K562 (cell line): Measurements from ENCODE around the gene TMEFF2. TPM values are rescaled to one million over a fixed set of nuclear protein-coding genes. Genes with fewer than 3 reads are reported as not detected.

Source experiments
- ATAC-seq: fragments of 200-7000 bp; cut with Tn5 transposase; 3 replicates; pipeline ENCODE4 v1.9.1; 2020; ENCODE audit warnings: moderate library complexity
- BruUV-seq: library from RNA; stranded (reverse); fragments of 400-500 nt; replicated peaks from 2 replicates; lab custom pipeline; 2021; lab: Mats Ljungman, UMichigan
- CTCF ChIA-PET: fragments of 300-600 bp; formaldehyde crosslinking; extraction: SDS; loops from one replicate; lab custom pipeline; 2021; ENCODE audit warnings: low intra/inter-chr PET ratio; lab: Yijun Ruan, JAX
- POLR2A ChIA-PET: fragments of 300-600, 350-650 bp; sonication (Branson Sonifier 250); formaldehyde crosslinking; extraction: SDS; loops from one replicate; lab custom pipeline; 2021; ENCODE audit warnings: antibody characterized with exemption, inconsistent platforms; lab: Yijun Ruan, JAX
- DNase-seq, 4 experiments: peaks; one replicate each; pipeline versions ENCODE4 v3.0.0 to v3.0.0-alpha.2; 2011 to 2018; ENCODE audit warnings: low spot score in 3 of 4, mixed read lengths in 3 of 4; ENCODE audit errors: extremely low read depth in 1 of 4
- FAIRE-seq: peaks from 2 replicates; lab custom pipeline; 2011; peaks lifted over from hg19 to GRCh38; lab: Jason Lieb, UNC
- H2AFZ ChIP-seq: 2 replicates; pipeline ENCODE4 v1.6.0; 2011; ENCODE audit warnings: low read depth, low read length, control low read depth, inconsistent platforms
- H3K27ac ChIP-seq: fragments of 200-600 bp; 3 replicates; pipeline ENCODE4 v1.8.0; 2011; ENCODE audit warnings: low read depth, mild to moderate bottlenecking, control low read depth, inconsistent platforms, low read length, moderate library complexity, mixed read lengths; ENCODE audit errors: extremely low read depth
- H3K27me3 ChIP-seq, 2 experiments: fragments of 300-600 bp in 1 of 2; 2 replicates in 1 of 2; 3 replicates in 1 of 2; pipeline versions ENCODE4 v1.6.0 to v1.8.0; 2011; ENCODE audit warnings: inconsistent platforms in 2 of 2, low read length in 2 of 2, mild to moderate bottlenecking in 1 of 2, mixed read lengths in 1 of 2, moderate library complexity in 1 of 2; ENCODE audit not compliant: control insufficient read depth in 2 of 2, insufficient read depth in 2 of 2
- H3K36me3 ChIP-seq: fragments of 300-600 bp; 3 replicates; pipeline ENCODE4 v1.8.0; 2011; ENCODE audit warnings: mild to moderate bottlenecking, low read length, inconsistent platforms; ENCODE audit not compliant: control insufficient read depth, insufficient read depth
- H3K4me1 ChIP-seq, 2 experiments: fragments of 200-600 bp in 1 of 2; replicated peaks in 1 of 2; 2 replicates in 1 of 2; 3 replicates in 1 of 2; pipeline versions ENCODE4 v1.5.1 to v1.8.0; 2011; ENCODE audit warnings: inconsistent platforms in 2 of 2, low read length in 2 of 2, mild to moderate bottlenecking in 1 of 2, mixed read lengths in 1 of 2, moderate library complexity in 1 of 2; ENCODE audit not compliant: control insufficient read depth in 2 of 2, insufficient read depth in 2 of 2
- H3K4me2 ChIP-seq: 2 replicates; pipeline ENCODE4 v1.6.1; 2011; ENCODE audit warnings: low read length, control low read depth, inconsistent platforms, mixed read lengths; ENCODE audit not compliant: insufficient read depth
- H3K4me3 ChIP-seq: fragments of 200-600 bp; sonication (generic), shearing (Covaris generic); 2 replicates; pipeline ENCODE4 v1.5.1; 2016; ENCODE audit warnings: control low read depth, inconsistent platforms
- H3K79me2 ChIP-seq: fragments of 200-600 bp; 3 replicates; pipeline ENCODE4 v1.8.0; 2011; ENCODE audit warnings: low read length, inconsistent platforms; ENCODE audit not compliant: control insufficient read depth, insufficient read depth
- H3K9ac ChIP-seq, 2 experiments: 2 replicates each; pipeline versions ENCODE4 v1.6.0 to v1.6.1; 2011; ENCODE audit warnings: low read depth in 2 of 2, low read length in 2 of 2, control low read depth in 1 of 2, inconsistent platforms in 1 of 2, mild to moderate bottlenecking in 1 of 2, mixed read lengths in 1 of 2; ENCODE audit not compliant: insufficient read depth in 1 of 2
- H3K9me1 ChIP-seq: one replicate; pipeline ENCODE4 v1.6.0; 2011; ENCODE audit warnings: inconsistent platforms, mild to moderate bottlenecking, low read length, moderate library complexity; ENCODE audit not compliant: control insufficient read depth, insufficient read depth
- H3K9me3 ChIP-seq: replicated peaks from 2 replicates; pipeline ENCODE4 v1.5.1; 2011; ENCODE audit warnings: low read depth, low read length, inconsistent platforms; ENCODE audit not compliant: control insufficient read depth, insufficient read depth
- H4K20me1 ChIP-seq: replicated peaks from 2 replicates; pipeline ENCODE4 v1.6.1; 2011; ENCODE audit warnings: low read length, inconsistent platforms, mixed read lengths; ENCODE audit not compliant: control insufficient read depth, insufficient read depth
- ELF1 ChIP-seq: fragments of 200-800 bp; sonication (Bioruptor generic); IDR thresholded peaks from 2 replicates; pipeline ENCODE4 v1.6.1; 2016; ENCODE audit warnings: missing genetic modification characterization, missing compliant biosample characterization
- ESRRB ChIP-seq: fragments of 250-450 bp; sonication (Bioruptor Pico); IDR thresholded peaks from 2 replicates; pipeline ENCODE4 v1.5.0; 2020; ENCODE audit warnings: mild to moderate bottlenecking, moderate library complexity, borderline replicate concordance
- NKRF ChIP-seq: fragments of 450-650 bp; IDR thresholded peaks from 2 replicates; pipeline ENCODE4 v1.6.1; 2016; ENCODE audit warnings: borderline replicate concordance
- RUNX1 ChIP-seq: sonication (generic); IDR thresholded peaks from 2 replicates; pipeline ENCODE4 v1.6.1; 2016; ENCODE audit warnings: antibody characterized with exemption, low read depth
- ZNF3 ChIP-seq: fragments of 250-450 bp; sonication (Bioruptor Pico); IDR thresholded peaks from 2 replicates; pipeline ENCODE4 v1.5.0; 2021; ENCODE audit warnings: mild to moderate bottlenecking, moderate library complexity
- WGBS: fragments of 100-300 bp; shearing (Covaris generic); methylation state at CpG from one replicate; pipeline ENCODE4 v1.1.6; 2016; ENCODE audit warnings: low coverage, mixed read lengths; ENCODE audit not compliant: insufficient coverage; ENCODE audit errors: missing lambda C conversion rate; 5-methylcytosine and 5-hydroxymethylcytosine counted together
- in situ Hi-C: fragments of 300-500 bp; cut with MboI; formaldehyde crosslinking; loops from 4 replicates; pipeline ENCODE4 v1.15.0; 2018; ENCODE audit warnings: inconsistent platforms, mixed read lengths
- intact Hi-C: fragments of 100-400 bp; cut with micrococcal nuclease; formaldehyde crosslinking; loops from 2 replicates; pipeline ENCODE4 v1.14.2; 2022
- polyA plus RNA-seq, 8 experiments: library from polyadenylated mRNA; depleted of rRNA in 4 of 8; stranded (reverse) in 5 of 8; unstranded in 3 of 8; fragments of >200 nt; fragmentation: Nextera tagmentation in 2 of 8; fragmentation: Illumina TruSeq in 1 of 8; extraction: Ambion mirVana in 2 of 8; extraction: Trizol in 1 of 8; gene quantifications; 2 replicates each; pipeline versions ENCODE4 v1.2.1 to v1.2.3, GENCODE V29; 2011 to 2014; ENCODE audit warnings: inconsistent platforms in 1 of 8, missing spikeins in 1 of 8
- total RNA-seq, 7 experiments: library from RNA; depleted of rRNA in 6 of 7; stranded (reverse); fragments of >200 nt in 6 of 7; fragmentation: Illumina TruSeq in 2 of 7; extraction: Trizol in 2 of 7; gene quantifications; 2 replicates each; pipeline versions ENCODE4 v1.2.1 to v1.2.3, GENCODE V29; 2011 to 2021; ENCODE audit warnings: low replicate concordance in 1 of 7
- TF ChIP-seq, protein P1 (sequence below), 2 experiments: IDR thresholded peaks; 2 replicates each; pipeline ENCODE4 v1.6.1; 2011; ENCODE audit warnings: borderline replicate concordance in 1 of 2, control low read depth in 1 of 2, low read depth in 1 of 2, low read length in 1 of 2, mild to moderate bottlenecking in 1 of 2, mixed read lengths in 1 of 2, moderate library complexity in 1 of 2; ENCODE audit not compliant: insufficient read depth in 1 of 2, insufficient read length in 1 of 2, poor library complexity in 1 of 2, severe bottlenecking in 1 of 2; ENCODE audit errors: extremely low read depth in 1 of 2

Gene TMEFF2
- total and polyA plus RNA-seq, 9 of the 15 experiments (the other 6 are each of a cell fraction or from before 2014, with no cell fraction given) = 1.4 TPM; not detected in 8

- TF ChIP-seq ZNF3 = no peak
Observed at GRCh38 chr2:192044496-192044895, 150.2 kb downstream of the TMEFF2 start (continued).

GRCh38 chr2:192043216-192043870 lies 151.4 kb downstream of the TMEFF2 start:
- no peak overlapping the region for H3K4me2 ChIP-seq
- no TSS peak for BruUV-seq
- no peak for TF ChIP-seq RUNX1
- TF ChIP-seq NKRF = no peak
- no peak for TF ChIP-seq ELF1
- TF ChIP-seq, protein P1, sequence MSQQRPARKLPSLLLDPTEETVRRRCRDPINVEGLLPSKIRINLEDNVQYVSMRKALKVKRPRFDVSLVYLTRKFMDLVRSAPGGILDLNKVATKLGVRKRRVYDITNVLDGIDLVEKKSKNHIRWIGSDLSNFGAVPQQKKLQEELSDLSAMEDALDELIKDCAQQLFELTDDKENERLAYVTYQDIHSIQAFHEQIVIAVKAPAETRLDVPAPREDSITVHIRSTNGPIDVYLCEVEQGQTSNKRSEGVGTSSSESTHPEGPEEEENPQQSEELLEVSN (IDR thresholded peaks at IDR 0.05; ENCODE audit: borderline replicate concordance in 1 of 2, extremely low read depth in 1 of 2, insufficient read depth in 1 of 2, insufficient read length in 1 of 2, low read depth in 1 of 2, low read length in 1 of 2, poor library complexity in 1 of 2, severe bottlenecking in 1 of 2) = no peak
- no peak for TF ChIP-seq ESRRB (CRISPR knock-in tag)
- WGBS = 63% methylated on average over 6 of the region's 6 CpGs
- H3K9ac ChIP-seq = no peak overlapping the region
- H3K9me3 ChIP-seq = no peaks in the 10 kb centered on the region
- H3K4me1 ChIP-seq = no peaks in the 10 kb centered on the region
- intact Hi-C loops = no loop called here
- ChIA-PET CTCF (no interaction called here), POLR2A (no interaction called here)
- H2AFZ ChIP-seq = no peak overlapping the region
- in situ Hi-C loops = no loop called here
- no peak for FAIRE-seq
- DNase-seq = no peak
- ATAC-seq = no peak
- no peaks in the 10 kb centered on the region for H3K36me3 ChIP-seq
- H3K27me3 ChIP-seq = no peaks in the 10 kb centered on the region
- no peak overlapping the region for H3K27ac ChIP-seq
- no peaks in the 10 kb centered on the region for H3K79me2 ChIP-seq
- H4K20me1 ChIP-seq = no peaks in the 10 kb centered on the region
- H3K9me1 ChIP-seq = no peaks in the 10 kb centered on the region
- H3K4me3 ChIP-seq = no peak overlapping the region
